Caco-2 (cell line): ENCODE results near the gene NHLH1. TPM values are rescaled to one million over a fixed set of nuclear protein-coding genes. Genes with fewer than 3 reads are reported as not detected.

Experiments used
- BruUV-seq: library from RNA; stranded (reverse); fragments of 400-500 nt; replicated peaks from 2 replicates; lab custom pipeline; 2021; lab: Mats Ljungman, UMichigan
- CTCF ChIA-PET: fragments of 300-600 bp; sonication (Branson Sonifier 250); formaldehyde crosslinking; loops from one replicate; lab custom pipeline; 2022; ENCODE audit warnings: antibody characterized with exemption; lab: Charles Lee
- POLR2A ChIA-PET: fragments of 300-600 bp; sonication (Branson Sonifier 250); formaldehyde crosslinking; loops from one replicate; lab custom pipeline; 2022; ENCODE audit warnings: antibody characterized with exemption; lab: Charles Lee
- DNase-seq, 2 experiments: peaks; one replicate each; pipeline versions ENCODE4 v3.0.0 to v3.0.0-alpha.2; 2020 to 2022
- H3K27me3 ChIP-seq: replicated peaks from 2 replicates; pipeline ENCODE4 v1.6.0; 2011; ENCODE audit warnings: low read length; ENCODE audit not compliant: control insufficient read depth, insufficient read depth
- H3K36me3 ChIP-seq: 2 replicates; pipeline ENCODE4 v1.5.1; 2011; ENCODE audit warnings: low read length; ENCODE audit not compliant: control insufficient read depth, insufficient read depth
- H3K4me1 ChIP-seq: fragments of 250-450 bp; sonication (Bioruptor Pico); 2 replicates; pipeline ENCODE4 v1.5.1; 2020; ENCODE audit warnings: mild to moderate bottlenecking
- H3K4me3 ChIP-seq: 2 replicates; pipeline ENCODE4 v1.5.1; 2011; ENCODE audit warnings: low read depth, mild to moderate bottlenecking, control low read depth, low read length
- H3K9me3 ChIP-seq: fragments of 250-450 bp; sonication (Bioruptor Pico); 2 replicates; pipeline ENCODE4 v1.5.1; 2020; ENCODE audit warnings: mild to moderate bottlenecking, moderate library complexity
- H3K27ac Mint-ChIP-seq: one replicate; pipeline ENCODE4 v1.8.0; 2022; ENCODE audit warnings: mixed read lengths; ENCODE audit not compliant: unreplicated experiment
- H3K27me3 Mint-ChIP-seq: one replicate; pipeline ENCODE4 v1.8.0; 2022; ENCODE audit warnings: mixed read lengths; ENCODE audit not compliant: insufficient read depth, unreplicated experiment
- H3K36me3 Mint-ChIP-seq: one replicate; pipeline ENCODE4 v1.8.0; 2022; ENCODE audit warnings: mild to moderate bottlenecking, mixed read lengths; ENCODE audit not compliant: insufficient read depth, unreplicated experiment
- H3K4me1 Mint-ChIP-seq: one replicate; pipeline ENCODE4 v1.8.0; 2022; ENCODE audit warnings: low read depth, mixed read lengths; ENCODE audit not compliant: unreplicated experiment
- H3K4me3 Mint-ChIP-seq: one replicate; pipeline ENCODE4 v1.8.0; 2022; ENCODE audit warnings: mild to moderate bottlenecking, moderate library complexity, mixed read lengths; ENCODE audit not compliant: unreplicated experiment
- H3K9me3 Mint-ChIP-seq: one replicate; pipeline ENCODE4 v1.8.0; 2022; ENCODE audit warnings: mixed read lengths; ENCODE audit not compliant: unreplicated experiment
- intact Hi-C: fragments of 100-400 bp; cut with micrococcal nuclease; formaldehyde crosslinking; loops from one replicate; pipeline ENCODE4 v1.10.0; 2022; ENCODE audit not compliant: unreplicated experiment
- total RNA-seq: library from RNA; stranded (reverse); gene quantifications from 2 replicates; pipeline ENCODE4 v1.2.3, GENCODE V29; 2022
- TF ChIP-seq, protein P1 (sequence below), 2 experiments: fragments of 200-600 bp in 1 of 2; IDR thresholded peaks; 1 replicate in 1 of 2; 2 replicates in 1 of 2; pipeline versions ENCODE4 v1.5.1 to v1.8.0; 2011 to 2022; ENCODE audit warnings: antibody characterized with exemption in 1 of 2, control low read depth in 1 of 2, inconsistent platforms in 1 of 2, low read depth in 1 of 2, low read length in 1 of 2, mild to moderate bottlenecking in 1 of 2, moderate library complexity in 1 of 2; ENCODE audit not compliant: insufficient read depth in 1 of 2, severe bottlenecking in 1 of 2, unreplicated experiment in 1 of 2

Gene NHLH1
- total RNA-seq, 1 experiment from 2014 or later, result 0.36 TPM

DNA sequence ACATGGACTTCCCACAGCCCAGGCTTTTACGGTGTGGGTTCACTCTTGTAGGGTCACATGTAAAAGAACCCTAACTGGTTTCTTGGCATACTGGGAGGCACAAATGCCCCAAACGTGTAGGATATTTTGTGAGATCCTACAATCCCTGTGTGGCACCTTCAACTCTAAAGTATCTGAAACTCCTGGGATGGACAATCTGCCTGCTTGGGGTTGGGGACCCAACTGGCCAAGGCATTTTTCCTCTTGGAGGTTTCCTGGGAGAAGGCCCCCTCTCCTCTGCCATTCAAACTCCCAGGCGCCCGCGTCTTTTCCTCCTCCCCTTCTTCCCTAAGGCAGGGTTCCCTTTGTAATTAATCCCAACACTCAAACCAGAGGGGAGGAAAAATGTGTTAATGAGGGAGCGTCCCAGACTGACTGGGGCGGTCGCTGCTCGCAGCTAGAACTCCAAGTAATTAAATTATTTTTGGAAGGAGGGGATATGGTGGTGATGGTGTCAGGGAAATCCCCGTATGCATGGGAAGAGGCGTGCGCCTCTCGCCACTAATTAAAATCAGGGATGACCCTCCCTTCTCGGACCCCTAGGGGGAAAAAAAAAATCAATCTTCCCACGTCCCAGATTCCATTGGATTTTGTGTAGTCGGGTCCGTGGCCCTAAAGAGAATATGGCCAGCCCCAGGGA is 32.8 kb downstream of the NHLH1 start:
- Histone ChIP-seq H3K4me1 (peaks cover 5% of the 10 kb centered on the region; the same call in 1 of the 2 replicates), H3K27me3 (no peaks in the 10 kb centered on the region), H3K4me3 (peak overlapping the region; percentile 67), H3K9me3 (no peaks in the 10 kb centered on the region), H3K36me3 (no peaks in the 10 kb centered on the region)
- TF ChIP-seq, protein P1, sequence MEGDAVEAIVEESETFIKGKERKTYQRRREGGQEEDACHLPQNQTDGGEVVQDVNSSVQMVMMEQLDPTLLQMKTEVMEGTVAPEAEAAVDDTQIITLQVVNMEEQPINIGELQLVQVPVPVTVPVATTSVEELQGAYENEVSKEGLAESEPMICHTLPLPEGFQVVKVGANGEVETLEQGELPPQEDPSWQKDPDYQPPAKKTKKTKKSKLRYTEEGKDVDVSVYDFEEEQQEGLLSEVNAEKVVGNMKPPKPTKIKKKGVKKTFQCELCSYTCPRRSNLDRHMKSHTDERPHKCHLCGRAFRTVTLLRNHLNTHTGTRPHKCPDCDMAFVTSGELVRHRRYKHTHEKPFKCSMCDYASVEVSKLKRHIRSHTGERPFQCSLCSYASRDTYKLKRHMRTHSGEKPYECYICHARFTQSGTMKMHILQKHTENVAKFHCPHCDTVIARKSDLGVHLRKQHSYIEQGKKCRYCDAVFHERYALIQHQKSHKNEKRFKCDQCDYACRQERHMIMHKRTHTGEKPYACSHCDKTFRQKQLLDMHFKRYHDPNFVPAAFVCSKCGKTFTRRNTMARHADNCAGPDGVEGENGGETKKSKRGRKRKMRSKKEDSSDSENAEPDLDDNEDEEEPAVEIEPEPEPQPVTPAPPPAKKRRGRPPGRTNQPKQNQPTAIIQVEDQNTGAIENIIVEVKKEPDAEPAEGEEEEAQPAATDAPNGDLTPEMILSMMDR (IDR thresholded peaks at IDR 0.05; ENCODE audit: insufficient read depth in 1 of 2, low read depth in 1 of 2, low read length in 1 of 2, severe bottlenecking in 1 of 2, unreplicated experiment in 1 of 2), result no peak
- Mint-ChIP-seq H3K27me3 (peaks cover 6% of the 10 kb centered on the region), H3K27ac (no peak overlapping the region), H3K36me3 (no peaks in the 10 kb centered on the region), H3K4me1 (no peaks in the 10 kb centered on the region), H3K9me3 (no peaks in the 10 kb centered on the region), H3K4me3 (peak overlapping the region; percentile 9)
- ChIA-PET CTCF (no interaction called here), POLR2A (no interaction called here)
- intact Hi-C loops, result no loop called here
- DNase-seq, result no peak
- BruUV-seq, result no TSS peak

DNA sequence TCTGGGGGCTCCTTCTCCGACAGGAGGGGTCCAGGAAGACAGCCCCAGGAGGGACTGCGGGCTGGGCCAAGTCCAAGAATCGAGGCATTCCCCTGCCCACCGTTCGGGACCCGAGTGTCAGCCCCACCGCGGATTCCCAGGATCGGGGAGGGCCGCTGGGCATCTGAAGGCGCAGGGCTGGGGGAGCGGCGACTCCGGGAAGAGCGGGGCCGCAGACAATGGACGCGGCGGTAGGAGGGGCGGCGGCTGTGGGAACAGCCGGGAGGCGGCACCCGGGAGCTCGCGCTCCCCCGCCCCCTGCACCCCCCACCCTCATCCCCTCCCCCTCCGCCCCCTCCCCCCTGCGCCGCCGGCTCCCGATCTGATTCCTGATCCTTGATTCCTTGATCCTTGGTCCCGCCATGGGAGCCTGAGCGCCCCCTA is 33.4 kb downstream of the NHLH1 start, which contains the start of gene VANGL2:
Gene VANGL2 (plus strand): TSS at position 342 of the 423 bp plus-strand sequence. CDS start 15,274 bp downstream, outside the sequence.
- BruUV-seq, result no TSS peak

DNA sequence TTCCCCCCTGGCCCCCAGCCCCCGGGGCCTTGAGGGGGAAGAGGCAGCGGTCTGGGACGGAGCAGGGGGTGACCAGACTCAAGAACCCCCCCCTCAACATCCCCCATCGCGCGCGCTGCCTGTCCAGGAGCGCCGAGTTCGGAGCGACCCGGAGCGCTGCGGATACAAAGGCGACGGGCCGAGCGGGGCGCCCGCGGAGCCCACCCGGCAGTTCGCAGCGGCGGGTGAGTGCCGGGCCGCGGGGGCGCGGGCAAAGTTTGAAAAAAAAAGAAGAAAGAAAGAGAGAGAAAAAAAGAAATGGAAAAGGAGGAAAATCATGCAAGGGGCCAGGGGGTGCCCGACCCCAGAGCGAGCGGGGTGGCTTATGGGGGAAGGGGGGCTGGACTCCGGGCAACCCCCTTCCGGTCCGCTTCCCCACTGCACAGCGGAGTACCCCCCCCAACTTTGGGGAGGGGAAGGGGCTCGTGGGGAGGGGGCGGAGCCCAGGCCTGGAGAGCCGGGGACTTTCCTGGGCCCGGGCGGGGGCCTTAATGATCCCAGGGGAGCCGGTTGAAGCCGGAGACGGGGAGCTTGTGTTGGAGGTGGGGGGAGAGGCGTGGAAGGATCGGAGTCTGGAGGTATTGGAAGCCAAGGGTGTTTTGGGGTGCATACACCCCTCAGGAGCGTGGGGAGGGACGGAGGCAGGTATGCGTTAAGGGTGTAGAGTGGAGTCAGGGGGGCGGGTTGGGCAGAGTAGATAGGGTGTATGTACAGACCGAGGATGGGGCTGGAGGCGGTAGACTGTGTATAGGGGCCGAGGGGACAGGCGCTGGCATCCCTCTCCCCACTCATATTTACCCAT is 34.0 kb downstream of the NHLH1 start:
- peaks cover 5% of the 10 kb centered on the region for H3K4me1 Mint-ChIP-seq
- CTCF ChIA-PET, result no interaction called here
- POLR2A ChIA-PET, result no interaction called here

More for the DNA sequence above, 33.4 kb downstream of the NHLH1 start, which contains the start of gene VANGL2:
- ChIA-PET POLR2A (no interaction called here), CTCF (no interaction called here)
- TF ChIP-seq, protein P1 (IDR thresholded peaks at IDR 0.05; ENCODE audit: insufficient read depth in 1 of 2, low read depth in 1 of 2, low read length in 1 of 2, severe bottlenecking in 1 of 2, unreplicated experiment in 1 of 2), result no peak
- H3K36me3 Mint-ChIP-seq, result no peaks in the 10 kb centered on the region
- H3K4me1 ChIP-seq, result peaks cover 5% of the 10 kb centered on the region; the same call in 1 of the 2 replicates
- intact Hi-C loops, result no loop called here
- H3K9me3 Mint-ChIP-seq, result no peaks in the 10 kb centered on the region
- H3K9me3 ChIP-seq, result no peaks in the 10 kb centered on the region
- H3K36me3 ChIP-seq, result no peaks in the 10 kb centered on the region
- peaks cover 6% of the 10 kb centered on the region for H3K27me3 Mint-ChIP-seq
- H3K4me3 Mint-ChIP-seq, result peak within 1 kb of the TSS; percentile 9
- peak; percentile 65 to 87 for DNase-seq
- H3K4me3 ChIP-seq, result peak within 1 kb of the TSS; percentile 67
- no peaks in the 10 kb centered on the region for H3K4me1 Mint-ChIP-seq
- H3K27ac Mint-ChIP-seq, result no peak within 1 kb of the TSS
- H3K27me3 ChIP-seq, result no peaks in the 10 kb centered on the region

More for the DNA sequence above, 34.0 kb downstream of the NHLH1 start:
- Mint-ChIP-seq H3K4me3 (peak overlapping the region; percentile 9), H3K36me3 (no peaks in the 10 kb centered on the region), H3K9me3 (no peaks in the 10 kb centered on the region), H3K27me3 (peaks cover 6% of the 10 kb centered on the region), H3K27ac (no peak overlapping the region)
- peak overlapping the region; percentile 67 for H3K4me3 ChIP-seq
- TF ChIP-seq, protein P1 (IDR thresholded peaks at IDR 0.05; ENCODE audit: insufficient read depth in 1 of 2, low read depth in 1 of 2, low read length in 1 of 2, severe bottlenecking in 1 of 2, unreplicated experiment in 1 of 2), result no peak
- no peak for DNase-seq
- H3K4me1 ChIP-seq, result peaks cover 5% of the 10 kb centered on the region; the same call in 1 of the 2 replicates
- H3K27me3 ChIP-seq, result no peaks in the 10 kb centered on the region
- H3K36me3 ChIP-seq, result no peaks in the 10 kb centered on the region
- no peaks in the 10 kb centered on the region for H3K9me3 ChIP-seq
- intact Hi-C loops, result no loop called here
- no TSS peak for BruUV-seq
